CD4-positive, alpha-beta T cell treated with Interferon alpha-2 for 1 hour (primary cell): Measurements from ENCODE around the gene SPCS1.

Source experiments
- DNase-seq, 2 donors: peaks; one replicate each; pipeline ENCODE4 v3.0.0-alpha.2; 2020 to 2022

Gene SPCS1

GRCh38 chr3:52733256-52733891 lies 27.5 kb downstream of the SPCS1 start:
- DNase-seq = no peak

- DNase-seq = no peak
Observed at GRCh38 chr3:52739730-52740129, 33.8 kb downstream of the SPCS1 start.

- peak in 1 of 2 donors; percentile 48 for DNase-seq
Observed at GRCh38 chr3:52742418-52743041, 36.6 kb downstream of the SPCS1 start.

GRCh38 chr3:52743152-52743551 lies 37.2 kb downstream of the SPCS1 start:
- DNase-seq = no peak

- no peak for DNase-seq
Observed at GRCh38 chr3:52743721-52744120, 37.8 kb downstream of the SPCS1 start.

- no peak for DNase-seq
Observed at GRCh38 chr3:52752045-52752660, 46.2 kb downstream of the SPCS1 start.

GRCh38 chr3:52754373-52754772 lies 48.5 kb downstream of the SPCS1 start:
- DNase-seq = no peak

GRCh38 chr3:52756141-52756540 lies 50.2 kb downstream of the SPCS1 start:
- no peak for DNase-seq
